WTC11 (cell line): ENCODE data around the gene AADAC. TPM values are rescaled to one million over a fixed set of nuclear protein-coding genes. Genes with fewer than 3 reads are reported as not detected.
A peak's percentile ranks its signal among the peaks of the same experiment; 100 is the strongest.

ENCODE experiments used
- ATAC-seq: fragments of 200-7000 bp; cut with Tn5 transposase; 2 replicates; pipeline ENCODE4 v1.10.0; 2021; ENCODE audit warnings: mild to moderate bottlenecking, moderate library complexity
- CTCF ChIA-PET: fragments of 300-600 bp; sonication (Branson Sonifier 250); formaldehyde crosslinking; loops from one replicate; lab custom pipeline; 2021; ENCODE audit warnings: antibody characterized with exemption; lab: Charles Lee
- POLR2A ChIA-PET: fragments of 350-600 bp; sonication (Branson Sonifier 250); formaldehyde crosslinking; loops from one replicate; lab custom pipeline; 2021; ENCODE audit warnings: antibody characterized with exemption; lab: Charles Lee
- DNase-seq: peaks from one replicate; pipeline ENCODE4 v3.0.0; 2021; ENCODE audit warnings: low spot score
- H3K27ac Mint-ChIP-seq: 2 replicates; pipeline ENCODE4 v1.8.0; 2021; ENCODE audit warnings: mixed read lengths
- H3K27me3 Mint-ChIP-seq: 2 replicates; pipeline ENCODE4 v1.8.0; 2021; ENCODE audit warnings: low read depth, mild to moderate bottlenecking, moderate library complexity, mixed read lengths
- H3K36me3 Mint-ChIP-seq: 2 replicates; pipeline ENCODE4 v1.8.0; 2021; ENCODE audit warnings: mixed read lengths
- H3K4me1 Mint-ChIP-seq: 2 replicates; pipeline ENCODE4 v1.8.0; 2022; ENCODE audit warnings: mixed read lengths
- H3K4me3 Mint-ChIP-seq: 2 replicates; pipeline ENCODE4 v1.8.0; 2021; ENCODE audit warnings: mild to moderate bottlenecking, moderate library complexity, mixed read lengths
- H3K9me3 Mint-ChIP-seq: 2 replicates; pipeline ENCODE4 v1.8.0; 2021; ENCODE audit warnings: mixed read lengths
- ATF6 ChIP-seq: sonication (generic); formaldehyde crosslinking; IDR thresholded peaks from 2 replicates; pipeline ENCODE4 v1.8.1; 2023; ENCODE audit warnings: mild to moderate bottlenecking, missing genetic modification reagents
- CBFB ChIP-seq: sonication (generic); formaldehyde crosslinking; IDR thresholded peaks from 2 replicates; pipeline ENCODE4 v1.8.1; 2022; ENCODE audit warnings: mild to moderate bottlenecking, low read depth, missing genetic modification reagents
- EMX1 ChIP-seq: fragments of 250-450 bp; sonication (Bioruptor Pico); IDR thresholded peaks from 2 replicates; pipeline ENCODE4 v1.8.0; 2021; ENCODE audit warnings: mild to moderate bottlenecking
- ETV6 ChIP-seq: sonication (generic); formaldehyde crosslinking; IDR thresholded peaks from 2 replicates; pipeline ENCODE4 v1.8.1; 2022; ENCODE audit warnings: mild to moderate bottlenecking, missing genetic modification reagents
- GTF2I ChIP-seq: fragments of 250-450 bp; sonication (Bioruptor Pico); conservative IDR thresholded peaks from 2 replicates; pipeline ENCODE4 v1.4.0; 2021; ENCODE audit warnings: mild to moderate bottlenecking
- HMGA2 ChIP-seq: fragments of 250-450 bp; sonication (Bioruptor Pico); IDR thresholded peaks from 2 replicates; pipeline ENCODE4 v1.4.0; 2021; ENCODE audit warnings: mild to moderate bottlenecking, moderate library complexity
- JAZF1 ChIP-seq: fragments of 250-450 bp; sonication (Bioruptor Pico); IDR thresholded peaks from 2 replicates; pipeline ENCODE4 v1.9.0; 2021; ENCODE audit warnings: moderate library complexity, mild to moderate bottlenecking, inconsistent platforms
- NR3C1 ChIP-seq: sonication (generic); formaldehyde crosslinking; conservative IDR thresholded peaks from 2 replicates; pipeline ENCODE4 v1.8.1; 2023; ENCODE audit warnings: low read depth, mild to moderate bottlenecking, missing genetic modification reagents
- TEAD1 ChIP-seq: sonication (generic); formaldehyde crosslinking; IDR thresholded peaks from 2 replicates; pipeline ENCODE4 v1.8.0; 2022; ENCODE audit warnings: mild to moderate bottlenecking, missing genetic modification reagents
- ZNF232 ChIP-seq: sonication (generic); formaldehyde crosslinking; IDR thresholded peaks from 2 replicates; pipeline ENCODE4 v1.8.0; 2022; ENCODE audit warnings: mild to moderate bottlenecking, missing genetic modification reagents
- total RNA-seq: library from RNA; stranded (reverse); gene quantifications from 3 replicates; pipeline ENCODE4 v1.2.3, GENCODE V29; 2021
- TF ChIP-seq, protein P1 (sequence below): sonication (generic); formaldehyde crosslinking; IDR thresholded peaks from 2 replicates; pipeline ENCODE4 v1.8.1; 2023; ENCODE audit warnings: mild to moderate bottlenecking, missing genetic modification reagents, borderline replicate concordance
- TF ChIP-seq, protein P2 (sequence below): fragments of 250-450 bp; sonication (Bioruptor Pico); IDR thresholded peaks from 2 replicates; pipeline ENCODE4 v1.9.0; 2021; ENCODE audit warnings: moderate library complexity, mild to moderate bottlenecking, inconsistent platforms, borderline replicate concordance
- TF ChIP-seq, protein P3 (sequence below): sonication (generic); formaldehyde crosslinking; IDR thresholded peaks from 2 replicates; pipeline ENCODE4 v1.8.1; 2022; ENCODE audit warnings: mild to moderate bottlenecking, moderate library complexity, missing genetic modification reagents
- TF ChIP-seq, protein P4 (sequence below): sonication (generic); formaldehyde crosslinking; IDR thresholded peaks from 2 replicates; pipeline ENCODE4 v1.8.0; 2022; ENCODE audit warnings: missing genetic modification reagents
- TF ChIP-seq, protein P5 (sequence below): sonication (generic); formaldehyde crosslinking; IDR thresholded peaks from 2 replicates; pipeline ENCODE4 v1.8.1; 2023; ENCODE audit warnings: mild to moderate bottlenecking, missing genetic modification reagents
- TF ChIP-seq, protein P6 (sequence below): fragments of 250-450 bp; sonication (Bioruptor Pico); IDR thresholded peaks from 2 replicates; pipeline ENCODE4 v2.1.2; 2022; ENCODE audit warnings: mild to moderate bottlenecking, moderate library complexity

Gene AADAC
- total RNA-seq, 1 experiment from 2014 or later: 0.11 TPM

DNA sequence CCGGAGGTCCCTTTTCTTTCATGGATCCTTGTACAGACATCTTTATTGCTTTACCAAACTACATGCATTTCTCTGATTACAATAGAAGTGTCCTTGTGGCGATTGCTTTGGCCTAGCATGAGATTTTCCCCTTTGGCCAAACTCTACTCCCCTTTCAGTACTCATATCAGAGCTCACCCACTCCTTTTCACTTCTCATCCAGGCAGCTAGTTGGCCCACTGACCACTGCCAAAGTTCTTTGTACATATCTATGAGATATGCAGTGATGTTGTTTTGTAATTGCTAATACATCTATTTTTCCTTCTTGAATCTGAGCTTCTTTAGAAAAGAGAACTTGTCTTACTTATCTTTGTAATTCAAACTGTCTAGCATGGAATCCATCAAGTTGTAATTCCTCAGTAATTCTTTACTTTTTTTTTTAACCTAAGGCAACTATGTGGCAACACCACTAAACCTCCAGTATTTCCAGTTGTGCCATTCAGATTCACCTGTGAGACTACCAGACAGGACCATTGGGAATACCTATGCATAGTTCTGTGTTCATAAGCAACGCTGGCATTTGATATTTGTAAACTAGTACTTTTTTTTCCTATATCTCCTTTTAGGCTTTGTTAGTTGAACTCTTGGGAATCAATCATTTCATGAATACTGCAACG is 41.0 kb upstream of the AADAC start (continued):
- no peak for TF ChIP-seq ATF6 (CRISPR knock-in tag)

DNA sequence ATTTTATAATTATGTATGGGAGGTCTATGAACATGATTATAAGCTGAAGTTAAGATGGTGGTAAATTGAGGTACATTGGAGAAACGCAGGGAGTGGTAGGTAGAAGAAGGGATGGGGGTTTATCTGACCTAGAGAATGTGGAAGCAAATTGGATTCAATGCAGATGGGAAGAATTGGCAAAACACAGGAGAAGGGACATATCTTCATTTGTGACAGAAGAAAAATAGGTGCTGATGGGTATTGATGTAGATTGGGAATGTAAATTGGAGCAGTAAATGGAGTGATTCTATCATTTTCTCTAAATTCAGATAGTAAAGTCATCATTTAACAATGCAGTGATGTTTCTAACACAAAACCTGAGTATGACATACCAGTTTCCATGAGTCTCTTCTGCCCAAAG is 39.7 kb upstream of the AADAC start:
- no peaks in the 10 kb centered on the region for H3K9me3 Mint-ChIP-seq
- no peak overlapping the region for H3K4me3 Mint-ChIP-seq
- no peak overlapping the region for H3K27ac Mint-ChIP-seq
- no peak for ATAC-seq
- ChIA-PET CTCF (no interaction called here), POLR2A (no interaction called here)
- TF ChIP-seq HMGA2 (CRISPR knock-in tag): 0 out of 2 replicates have a peak, but pooled peaks have one; percentile 22
- no peak for TF ChIP-seq CBFB
- no peak for DNase-seq
- H3K4me1 Mint-ChIP-seq: no peaks in the 10 kb centered on the region
- no peaks in the 10 kb centered on the region for H3K36me3 Mint-ChIP-seq
- no peaks in the 10 kb centered on the region for H3K27me3 Mint-ChIP-seq

DNA sequence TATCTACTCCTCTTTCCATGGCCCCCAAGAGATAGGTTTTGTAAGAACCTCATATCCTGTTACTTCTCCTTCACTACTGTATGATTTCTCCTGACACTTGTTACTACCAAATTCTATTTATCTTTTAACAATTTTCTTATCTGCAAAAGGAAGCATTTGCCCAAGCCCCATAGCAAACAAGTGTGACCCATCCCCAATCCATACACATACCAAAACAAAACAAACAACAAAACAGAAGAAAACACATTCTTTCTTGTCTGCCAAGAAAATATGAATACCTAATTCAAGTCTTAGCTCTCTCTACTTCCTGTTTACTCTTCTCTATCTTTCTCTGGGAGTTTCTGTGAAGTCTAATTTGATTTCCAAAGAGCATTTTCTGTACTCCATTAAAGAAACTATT is 39.0 kb upstream of the AADAC start:
- H3K27ac Mint-ChIP-seq: no peak overlapping the region
- ChIA-PET POLR2A (no interaction called here), CTCF (no interaction called here)
- H3K4me3 Mint-ChIP-seq: no peak overlapping the region
- no peaks in the 10 kb centered on the region for H3K36me3 Mint-ChIP-seq
- H3K27me3 Mint-ChIP-seq: no peaks in the 10 kb centered on the region
- no peaks in the 10 kb centered on the region for H3K9me3 Mint-ChIP-seq
- no peak for DNase-seq
- ATAC-seq: no peak
- TF ChIP-seq ETV6 (CRISPR knock-in tag): no peak
- TF ChIP-seq TEAD1: no peak
- TF ChIP-seq NR3C1 (CRISPR knock-in tag): no peak
- TF ChIP-seq JAZF1 (CRISPR knock-in tag): no peak
- TF ChIP-seq, protein P1, sequence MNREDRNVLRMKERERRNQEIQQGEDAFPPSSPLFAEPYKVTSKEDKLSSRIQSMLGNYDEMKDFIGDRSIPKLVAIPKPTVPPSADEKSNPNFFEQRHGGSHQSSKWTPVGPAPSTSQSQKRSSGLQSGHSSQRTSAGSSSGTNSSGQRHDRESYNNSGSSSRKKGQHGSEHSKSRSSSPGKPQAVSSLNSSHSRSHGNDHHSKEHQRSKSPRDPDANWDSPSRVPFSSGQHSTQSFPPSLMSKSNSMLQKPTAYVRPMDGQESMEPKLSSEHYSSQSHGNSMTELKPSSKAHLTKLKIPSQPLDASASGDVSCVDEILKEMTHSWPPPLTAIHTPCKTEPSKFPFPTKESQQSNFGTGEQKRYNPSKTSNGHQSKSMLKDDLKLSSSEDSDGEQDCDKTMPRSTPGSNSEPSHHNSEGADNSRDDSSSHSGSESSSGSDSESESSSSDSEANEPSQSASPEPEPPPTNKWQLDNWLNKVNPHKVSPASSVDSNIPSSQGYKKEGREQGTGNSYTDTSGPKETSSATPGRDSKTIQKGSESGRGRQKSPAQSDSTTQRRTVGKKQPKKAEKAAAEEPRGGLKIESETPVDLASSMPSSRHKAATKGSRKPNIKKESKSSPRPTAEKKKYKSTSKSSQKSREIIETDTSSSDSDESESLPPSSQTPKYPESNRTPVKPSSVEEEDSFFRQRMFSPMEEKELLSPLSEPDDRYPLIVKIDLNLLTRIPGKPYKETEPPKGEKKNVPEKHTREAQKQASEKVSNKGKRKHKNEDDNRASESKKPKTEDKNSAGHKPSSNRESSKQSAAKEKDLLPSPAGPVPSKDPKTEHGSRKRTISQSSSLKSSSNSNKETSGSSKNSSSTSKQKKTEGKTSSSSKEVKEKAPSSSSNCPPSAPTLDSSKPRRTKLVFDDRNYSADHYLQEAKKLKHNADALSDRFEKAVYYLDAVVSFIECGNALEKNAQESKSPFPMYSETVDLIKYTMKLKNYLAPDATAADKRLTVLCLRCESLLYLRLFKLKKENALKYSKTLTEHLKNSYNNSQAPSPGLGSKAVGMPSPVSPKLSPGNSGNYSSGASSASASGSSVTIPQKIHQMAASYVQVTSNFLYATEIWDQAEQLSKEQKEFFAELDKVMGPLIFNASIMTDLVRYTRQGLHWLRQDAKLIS: no peak
- TF ChIP-seq, protein P2, sequence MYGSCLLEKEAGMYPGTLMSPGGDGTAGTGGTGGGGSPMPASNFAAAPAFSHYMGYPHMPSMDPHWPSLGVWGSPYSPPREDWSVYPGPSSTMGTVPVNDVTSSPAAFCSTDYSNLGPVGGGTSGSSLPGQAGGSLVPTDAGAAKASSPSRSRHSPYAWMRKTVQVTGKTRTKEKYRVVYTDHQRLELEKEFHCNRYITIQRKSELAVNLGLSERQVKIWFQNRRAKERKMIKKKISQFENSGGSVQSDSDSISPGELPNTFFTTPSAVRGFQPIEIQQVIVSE (CRISPR knock-in tag): no peak
- TF ChIP-seq, protein P3, sequence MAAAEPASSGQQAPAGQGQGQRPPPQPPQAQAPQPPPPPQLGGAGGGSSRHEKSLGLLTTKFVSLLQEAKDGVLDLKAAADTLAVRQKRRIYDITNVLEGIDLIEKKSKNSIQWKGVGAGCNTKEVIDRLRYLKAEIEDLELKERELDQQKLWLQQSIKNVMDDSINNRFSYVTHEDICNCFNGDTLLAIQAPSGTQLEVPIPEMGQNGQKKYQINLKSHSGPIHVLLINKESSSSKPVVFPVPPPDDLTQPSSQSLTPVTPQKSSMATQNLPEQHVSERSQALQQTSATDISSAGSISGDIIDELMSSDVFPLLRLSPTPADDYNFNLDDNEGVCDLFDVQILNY: no peak
- TF ChIP-seq GTF2I: no peak
- no peak for TF ChIP-seq ZNF232
- no peak for TF ChIP-seq EMX1 (CRISPR knock-in tag)
- TF ChIP-seq, protein P4, sequence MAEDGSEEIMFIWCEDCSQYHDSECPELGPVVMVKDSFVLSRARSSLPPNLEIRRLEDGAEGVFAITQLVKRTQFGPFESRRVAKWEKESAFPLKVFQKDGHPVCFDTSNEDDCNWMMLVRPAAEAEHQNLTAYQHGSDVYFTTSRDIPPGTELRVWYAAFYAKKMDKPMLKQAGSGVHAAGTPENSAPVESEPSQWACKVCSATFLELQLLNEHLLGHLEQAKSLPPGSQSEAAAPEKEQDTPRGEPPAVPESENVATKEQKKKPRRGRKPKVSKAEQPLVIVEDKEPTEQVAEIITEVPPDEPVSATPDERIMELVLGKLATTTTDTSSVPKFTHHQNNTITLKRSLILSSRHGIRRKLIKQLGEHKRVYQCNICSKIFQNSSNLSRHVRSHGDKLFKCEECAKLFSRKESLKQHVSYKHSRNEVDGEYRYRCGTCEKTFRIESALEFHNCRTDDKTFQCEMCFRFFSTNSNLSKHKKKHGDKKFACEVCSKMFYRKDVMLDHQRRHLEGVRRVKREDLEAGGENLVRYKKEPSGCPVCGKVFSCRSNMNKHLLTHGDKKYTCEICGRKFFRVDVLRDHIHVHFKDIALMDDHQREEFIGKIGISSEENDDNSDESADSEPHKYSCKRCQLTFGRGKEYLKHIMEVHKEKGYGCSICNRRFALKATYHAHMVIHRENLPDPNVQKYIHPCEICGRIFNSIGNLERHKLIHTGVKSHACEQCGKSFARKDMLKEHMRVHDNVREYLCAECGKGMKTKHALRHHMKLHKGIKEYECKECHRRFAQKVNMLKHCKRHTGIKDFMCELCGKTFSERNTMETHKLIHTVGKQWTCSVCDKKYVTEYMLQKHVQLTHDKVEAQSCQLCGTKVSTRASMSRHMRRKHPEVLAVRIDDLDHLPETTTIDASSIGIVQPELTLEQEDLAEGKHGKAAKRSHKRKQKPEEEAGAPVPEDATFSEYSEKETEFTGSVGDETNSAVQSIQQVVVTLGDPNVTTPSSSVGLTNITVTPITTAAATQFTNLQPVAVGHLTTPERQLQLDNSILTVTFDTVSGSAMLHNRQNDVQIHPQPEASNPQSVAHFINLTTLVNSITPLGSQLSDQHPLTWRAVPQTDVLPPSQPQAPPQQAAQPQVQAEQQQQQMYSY (CRISPR knock-in tag): no peak
- TF ChIP-seq, protein P5, sequence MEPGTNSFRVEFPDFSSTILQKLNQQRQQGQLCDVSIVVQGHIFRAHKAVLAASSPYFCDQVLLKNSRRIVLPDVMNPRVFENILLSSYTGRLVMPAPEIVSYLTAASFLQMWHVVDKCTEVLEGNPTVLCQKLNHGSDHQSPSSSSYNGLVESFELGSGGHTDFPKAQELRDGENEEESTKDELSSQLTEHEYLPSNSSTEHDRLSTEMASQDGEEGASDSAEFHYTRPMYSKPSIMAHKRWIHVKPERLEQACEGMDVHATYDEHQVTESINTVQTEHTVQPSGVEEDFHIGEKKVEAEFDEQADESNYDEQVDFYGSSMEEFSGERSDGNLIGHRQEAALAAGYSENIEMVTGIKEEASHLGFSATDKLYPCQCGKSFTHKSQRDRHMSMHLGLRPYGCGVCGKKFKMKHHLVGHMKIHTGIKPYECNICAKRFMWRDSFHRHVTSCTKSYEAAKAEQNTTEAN (CRISPR knock-in tag): no peak
- TF ChIP-seq, protein P6, sequence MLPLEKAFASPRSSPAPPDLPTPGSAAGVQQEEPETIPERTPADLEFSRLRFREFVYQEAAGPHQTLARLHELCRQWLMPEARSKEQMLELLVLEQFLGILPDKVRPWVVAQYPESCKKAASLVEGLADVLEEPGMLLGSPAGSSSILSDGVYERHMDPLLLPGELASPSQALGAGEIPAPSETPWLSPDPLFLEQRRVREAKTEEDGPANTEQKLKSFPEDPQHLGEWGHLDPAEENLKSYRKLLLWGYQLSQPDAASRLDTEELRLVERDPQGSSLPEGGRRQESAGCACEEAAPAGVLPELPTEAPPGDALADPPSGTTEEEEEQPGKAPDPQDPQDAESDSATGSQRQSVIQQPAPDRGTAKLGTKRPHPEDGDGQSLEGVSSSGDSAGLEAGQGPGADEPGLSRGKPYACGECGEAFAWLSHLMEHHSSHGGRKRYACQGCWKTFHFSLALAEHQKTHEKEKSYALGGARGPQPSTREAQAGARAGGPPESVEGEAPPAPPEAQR: no peak
- no peak for TF ChIP-seq ATF6 (CRISPR knock-in tag)
- TF ChIP-seq, all 79 proteins: peak for 0
- H3K4me1 Mint-ChIP-seq: no peaks in the 10 kb centered on the region
